GM12875 (cell line): Measurements from ENCODE around the gene GLIS1.

ENCODE experiments used
- H3K4me3 ChIP-seq: one replicate; pipeline ENCODE4 v1.5.1; 2011; ENCODE audit warnings: low read depth, low read length, control low read depth
- TF ChIP-seq, protein P1 (sequence below): IDR thresholded peaks from 2 replicates; pipeline ENCODE4 v1.5.1; 2011; ENCODE audit warnings: low read depth, mild to moderate bottlenecking, control low read depth, inconsistent platforms, low read length, moderate library complexity, borderline replicate concordance; ENCODE audit not compliant: insufficient read depth

The GLIS1 gene

DNA sequence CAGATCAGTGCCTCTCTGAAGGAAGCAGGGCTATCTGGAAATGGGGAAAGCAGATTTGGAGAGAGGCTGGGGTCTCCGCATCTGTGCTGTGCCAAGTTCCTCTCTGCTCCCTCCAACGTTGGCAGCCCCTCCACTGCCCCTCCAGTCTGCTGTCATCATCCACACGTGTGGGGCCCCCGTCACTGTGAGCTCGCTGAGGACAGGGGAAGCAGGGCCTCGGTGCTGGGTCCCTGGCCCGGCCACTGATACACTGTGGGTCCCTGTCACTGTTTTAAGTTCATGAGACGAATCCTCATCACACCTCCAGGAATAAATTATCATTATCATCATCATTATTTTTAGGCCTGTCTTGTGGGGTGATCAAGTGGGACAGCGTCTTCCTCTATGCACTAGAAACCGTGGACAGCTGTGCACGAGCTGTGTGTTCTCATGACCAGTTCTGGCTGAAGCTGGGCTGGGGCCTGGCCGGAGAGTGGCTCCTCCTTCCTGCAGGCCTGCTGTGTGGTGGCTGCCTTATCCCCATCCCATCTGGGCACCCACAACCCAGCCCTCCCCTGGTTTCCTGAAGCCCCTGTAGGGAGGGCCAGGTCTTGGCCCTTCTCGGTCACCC is 227.5 kb downstream of the GLIS1 start:
- no peak overlapping the region for H3K4me3 ChIP-seq
- TF ChIP-seq, protein P1, sequence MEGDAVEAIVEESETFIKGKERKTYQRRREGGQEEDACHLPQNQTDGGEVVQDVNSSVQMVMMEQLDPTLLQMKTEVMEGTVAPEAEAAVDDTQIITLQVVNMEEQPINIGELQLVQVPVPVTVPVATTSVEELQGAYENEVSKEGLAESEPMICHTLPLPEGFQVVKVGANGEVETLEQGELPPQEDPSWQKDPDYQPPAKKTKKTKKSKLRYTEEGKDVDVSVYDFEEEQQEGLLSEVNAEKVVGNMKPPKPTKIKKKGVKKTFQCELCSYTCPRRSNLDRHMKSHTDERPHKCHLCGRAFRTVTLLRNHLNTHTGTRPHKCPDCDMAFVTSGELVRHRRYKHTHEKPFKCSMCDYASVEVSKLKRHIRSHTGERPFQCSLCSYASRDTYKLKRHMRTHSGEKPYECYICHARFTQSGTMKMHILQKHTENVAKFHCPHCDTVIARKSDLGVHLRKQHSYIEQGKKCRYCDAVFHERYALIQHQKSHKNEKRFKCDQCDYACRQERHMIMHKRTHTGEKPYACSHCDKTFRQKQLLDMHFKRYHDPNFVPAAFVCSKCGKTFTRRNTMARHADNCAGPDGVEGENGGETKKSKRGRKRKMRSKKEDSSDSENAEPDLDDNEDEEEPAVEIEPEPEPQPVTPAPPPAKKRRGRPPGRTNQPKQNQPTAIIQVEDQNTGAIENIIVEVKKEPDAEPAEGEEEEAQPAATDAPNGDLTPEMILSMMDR: no peak

GRCh38 chr1:53510215-53510614 is 228.7 kb downstream of the GLIS1 start:
- TF ChIP-seq, protein P1: no peak
- H3K4me3 ChIP-seq: no peak overlapping the region

DNA sequence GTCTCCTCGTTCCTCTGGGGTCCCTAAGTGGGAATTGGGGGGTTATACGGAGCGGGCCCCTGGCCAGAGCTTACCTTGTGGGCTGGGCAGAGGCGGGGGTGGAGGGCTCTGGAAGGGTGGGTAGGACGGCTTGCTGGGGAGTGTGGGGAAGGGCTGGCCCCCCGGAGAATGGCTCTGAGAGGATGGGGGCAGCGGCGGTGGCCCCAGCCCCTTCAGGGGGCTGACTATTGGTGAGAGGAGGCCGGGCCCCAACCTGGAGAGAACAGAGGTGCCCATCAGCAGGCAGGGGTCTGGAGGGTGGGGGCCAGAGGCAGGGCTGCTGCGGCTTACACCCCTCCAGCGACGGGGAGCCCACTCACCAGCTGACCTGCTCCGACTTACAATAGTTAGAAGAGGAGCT is 229.2 kb downstream of the GLIS1 start:
- TF ChIP-seq, protein P1: no peak
- no peak overlapping the region for H3K4me3 ChIP-seq

- no peak overlapping the region for H3K4me3 ChIP-seq
- TF ChIP-seq, protein P1: no peak
These were observed 229.8 kb downstream of the GLIS1 start for GRCh38 chr1:53508991-53509666.

GRCh38 chr1:53508056-53508990 is 230.6 kb downstream of the GLIS1 start:
- H3K4me3 ChIP-seq: no peak overlapping the region
- TF ChIP-seq, protein P1: no peak

DNA sequence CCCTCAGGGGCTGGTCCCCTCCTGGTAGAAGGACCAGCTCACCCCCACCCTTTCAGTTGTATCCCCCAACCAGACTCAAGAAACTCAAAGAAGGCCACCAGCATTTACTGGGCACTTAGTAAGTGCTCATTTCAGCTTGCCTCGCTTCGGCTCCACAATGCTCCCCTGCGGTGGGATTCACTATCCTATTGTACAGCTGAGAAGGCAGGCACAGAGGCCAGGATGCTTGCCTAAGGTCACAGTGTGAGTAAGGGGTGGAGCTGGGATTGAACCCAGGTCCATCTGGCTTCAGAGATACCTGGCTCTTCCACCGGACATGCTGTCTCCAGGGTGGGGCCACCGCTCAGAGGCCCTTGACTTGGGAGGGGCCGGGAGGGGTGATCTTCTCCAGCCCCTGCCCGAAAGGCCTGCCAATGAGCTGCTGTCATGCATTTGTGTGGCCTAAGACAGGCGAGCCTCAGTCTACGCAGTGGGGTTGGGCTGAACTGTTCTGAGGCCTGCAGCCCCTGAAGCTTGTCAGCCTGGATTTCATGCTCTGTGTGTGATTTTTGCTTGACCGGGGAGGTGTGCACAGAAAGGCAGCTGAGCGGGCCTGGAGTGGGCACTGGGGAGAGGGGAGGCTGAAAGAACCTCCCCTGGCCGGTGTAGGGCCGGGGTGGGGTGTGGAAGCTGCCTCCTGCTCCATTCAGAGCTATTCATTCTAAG is 231.7 kb downstream of the GLIS1 start:
- TF ChIP-seq, protein P1: no peak
- no peak overlapping the region for H3K4me3 ChIP-seq
